GM21528 (cell line): ENCODE results near the gene ANKRD44.

Experiments
- ATAC-seq: cut with Tn5 transposase; IDR thresholded peaks from one replicate; pipeline ENCODE4 v1.9.1; 2021; ENCODE audit warnings: mild to moderate bottlenecking, moderate library complexity; ENCODE audit not compliant: unreplicated experiment, low FRiP score

The ANKRD44 gene

DNA sequence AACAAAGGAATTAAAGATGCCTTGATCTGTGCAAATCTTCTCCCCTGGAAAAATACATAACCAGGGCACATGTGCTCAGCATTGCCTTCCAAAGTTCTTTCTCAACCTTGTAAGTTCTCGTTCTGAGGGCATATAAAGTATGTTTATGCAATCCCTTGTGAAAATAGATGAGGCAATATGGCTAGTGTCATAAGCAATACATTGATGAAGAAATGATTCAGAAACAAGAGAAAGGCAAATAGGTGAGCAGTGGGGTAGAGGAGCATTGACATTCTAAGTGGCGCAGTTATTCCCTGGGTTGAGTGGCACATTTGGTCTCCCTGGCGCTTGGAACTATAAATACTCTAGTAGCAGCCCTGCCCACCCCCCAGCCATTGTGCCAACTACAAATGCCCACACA lies 326.6 kb downstream of the ANKRD44 start:
- no peak for ATAC-seq

DNA sequence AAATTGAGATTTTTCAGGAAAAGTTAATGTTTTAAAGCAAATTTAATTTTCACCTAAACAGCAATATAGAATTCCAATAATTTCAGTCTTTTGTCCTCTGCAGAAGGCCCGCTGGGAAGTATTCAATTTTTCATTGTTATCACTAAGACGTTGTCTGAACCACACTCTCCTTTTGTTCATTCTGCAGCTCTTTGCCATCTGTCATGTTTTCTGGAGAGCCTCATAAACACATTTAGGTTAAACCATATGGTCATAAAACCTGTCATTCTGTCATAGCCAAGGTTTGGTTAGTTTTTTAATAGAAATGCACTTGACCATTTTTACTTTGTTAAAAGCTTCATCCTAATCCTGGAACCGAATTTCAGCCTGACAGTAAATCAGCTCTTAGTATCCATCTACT lies 330.1 kb downstream of the ANKRD44 start:
- no peak for ATAC-seq

DNA sequence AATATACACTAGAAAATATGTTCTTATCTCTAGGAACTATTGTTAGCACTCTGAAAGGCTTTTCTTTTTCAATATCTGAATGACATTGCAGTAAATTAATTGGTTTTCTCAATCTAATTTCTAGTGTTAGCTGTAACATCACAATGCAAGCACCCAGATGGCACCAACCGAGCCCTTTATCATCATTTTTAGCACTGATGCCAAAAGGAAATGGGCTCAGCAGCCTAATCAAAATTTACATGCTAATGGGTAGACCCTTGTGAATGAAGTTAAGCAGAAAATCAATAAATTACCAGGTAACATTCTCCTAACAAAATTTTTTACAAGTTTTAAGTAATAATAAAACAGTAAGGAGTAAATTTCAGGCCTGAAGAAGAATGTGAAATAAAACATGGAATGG lies 330.6 kb downstream of the ANKRD44 start:
- ATAC-seq = no peak

DNA sequence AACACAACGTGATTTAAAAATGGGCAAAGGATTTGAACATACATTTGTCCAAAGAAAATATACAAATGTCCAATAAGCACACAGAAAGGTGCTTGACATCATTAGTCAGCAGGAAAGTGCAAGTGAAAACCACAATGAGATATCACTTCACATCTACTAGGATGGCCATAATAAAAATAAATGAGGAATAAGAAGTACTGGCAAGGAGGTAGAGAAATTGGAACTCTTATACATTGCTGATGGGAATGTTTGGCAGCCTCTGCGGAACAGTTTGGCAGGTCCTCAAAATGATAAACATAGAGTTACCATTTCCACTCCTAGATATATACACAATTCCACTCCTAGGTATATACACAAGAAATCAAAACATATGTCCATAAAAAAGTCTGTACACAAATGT lies 333.1 kb downstream of the ANKRD44 start:
- no peak for ATAC-seq

DNA sequence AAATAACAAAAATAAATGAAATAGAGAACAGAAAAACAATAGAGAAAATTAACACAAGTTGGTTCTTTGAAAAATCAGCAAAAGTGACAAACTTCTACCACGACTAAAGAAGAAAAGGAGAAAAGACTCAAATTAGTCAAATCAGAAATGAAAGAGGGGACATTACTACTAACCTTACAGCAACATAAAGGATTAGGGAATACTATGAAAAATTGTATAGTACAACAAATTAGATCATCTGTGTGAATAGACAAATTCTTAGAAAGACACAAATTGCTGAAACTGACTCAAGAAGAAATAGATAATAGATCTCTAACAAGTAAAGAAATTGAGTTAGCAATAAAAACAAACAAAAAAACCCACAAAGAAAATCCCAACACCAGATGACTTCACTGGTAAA lies 335.6 kb downstream of the ANKRD44 start:
- no peak for ATAC-seq

DNA sequence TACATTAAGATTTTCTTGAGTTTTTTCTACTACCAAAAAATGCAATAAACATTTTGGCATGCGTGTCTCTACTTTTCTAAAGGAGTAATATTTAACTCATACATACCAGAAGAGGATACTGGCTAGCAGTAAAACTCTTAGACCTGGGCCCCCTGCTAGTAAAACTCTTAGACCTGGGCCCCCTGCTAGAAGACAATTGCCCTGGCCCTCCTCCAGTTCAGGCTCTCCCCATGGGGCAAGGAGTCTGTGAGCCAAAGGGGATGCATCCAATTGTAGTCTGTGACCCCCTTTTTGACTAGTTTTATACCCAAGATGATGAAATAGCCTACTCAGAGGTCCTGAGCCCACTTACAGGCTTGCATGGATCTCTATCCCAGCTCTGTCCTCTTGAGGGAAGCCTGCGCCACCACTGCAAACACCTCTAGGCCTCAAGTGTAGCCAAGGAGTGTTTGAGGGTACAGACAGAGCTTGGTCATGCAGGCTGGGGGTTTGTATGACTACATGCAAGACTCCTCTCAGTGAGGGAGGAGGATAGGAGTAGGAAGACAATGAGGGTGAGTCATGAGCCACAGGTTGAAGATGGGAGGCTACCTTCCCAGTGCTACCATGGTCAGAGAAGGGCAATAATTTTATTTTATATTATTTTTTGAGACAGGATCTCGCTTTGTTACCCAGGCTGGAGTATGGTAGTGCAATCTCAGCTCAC lies 338.9 kb downstream of the ANKRD44 start:
- no peak for ATAC-seq

DNA sequence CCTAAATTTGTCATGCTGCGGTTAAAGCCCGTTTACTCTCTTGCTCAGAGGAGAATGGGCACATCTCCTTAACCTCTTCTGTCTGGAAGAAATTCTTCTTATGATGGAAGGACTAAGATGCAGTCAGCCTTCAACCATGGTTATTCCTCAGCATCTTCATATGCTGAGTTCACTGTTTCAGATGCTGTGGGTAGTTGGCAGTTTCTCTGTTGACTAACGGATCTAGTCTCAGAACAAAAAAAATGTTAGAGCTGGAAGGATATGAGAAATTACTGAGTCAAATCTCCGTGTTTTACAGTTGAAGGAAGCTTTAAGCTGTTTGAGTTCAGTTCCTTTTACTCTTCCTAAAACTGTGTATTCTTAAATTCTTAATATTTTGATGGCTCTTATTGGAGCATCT lies 340.5 kb downstream of the ANKRD44 start:
- ATAC-seq = no peak

DNA sequence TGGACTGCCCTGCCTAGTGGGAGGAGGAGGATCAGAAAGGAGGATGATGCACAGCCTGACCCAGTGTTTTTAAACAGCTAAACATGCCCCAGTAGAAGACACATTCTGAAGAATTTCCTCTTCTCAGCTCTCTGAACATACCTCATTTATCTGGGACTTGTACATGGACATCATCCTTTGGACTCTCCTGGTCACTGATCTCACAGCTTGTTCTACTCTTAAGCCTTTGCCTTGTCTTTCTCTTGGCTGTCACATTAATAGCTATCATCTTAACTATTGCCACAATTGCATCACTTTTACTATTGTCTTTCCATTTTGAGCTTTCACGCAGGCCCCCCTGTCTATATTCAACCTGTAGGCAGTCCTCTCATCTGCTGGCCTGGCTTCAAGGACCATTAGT lies 342.1 kb downstream of the ANKRD44 start:
- no peak for ATAC-seq

DNA sequence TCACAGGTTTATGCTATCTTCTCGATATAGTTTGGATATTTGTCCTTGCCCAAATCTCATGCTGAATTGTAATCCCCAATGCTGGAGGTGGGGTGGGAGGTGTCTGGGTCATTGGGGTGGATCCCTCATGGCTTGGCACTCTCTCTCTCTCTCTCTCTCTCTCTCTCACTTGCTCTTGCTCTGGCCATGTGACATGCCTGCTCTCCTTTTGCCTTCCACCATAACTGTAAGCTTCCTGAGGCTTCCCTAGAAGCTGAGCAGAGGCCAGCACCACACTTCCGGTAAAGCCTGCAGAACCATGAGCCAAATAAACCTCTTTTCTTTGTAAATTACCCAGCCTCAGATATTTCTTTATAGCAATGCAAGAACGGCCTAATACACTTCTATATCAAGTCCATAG lies 342.8 kb downstream of the ANKRD44 start:
- no peak for ATAC-seq

DNA sequence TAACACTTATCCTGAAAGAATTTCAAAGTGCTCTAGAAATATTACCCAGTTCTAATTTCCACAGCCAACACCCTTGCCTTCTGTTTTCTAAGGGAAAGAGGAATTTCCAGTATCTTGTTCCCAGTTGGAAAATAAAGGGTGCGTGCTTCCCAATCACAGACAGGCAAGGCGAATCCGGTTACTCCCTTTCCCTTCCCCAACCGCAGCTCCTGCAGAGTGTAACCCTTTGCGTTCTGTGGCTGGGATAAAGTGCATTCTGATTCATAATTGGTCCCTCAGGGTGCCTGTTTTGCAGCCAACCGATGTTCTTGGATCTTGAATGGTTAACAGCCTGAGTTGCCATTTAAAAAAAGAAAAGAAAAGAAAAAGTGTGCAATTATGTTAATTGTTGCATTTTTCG lies 343.5 kb downstream of the ANKRD44 start:
- ATAC-seq = no peak

DNA sequence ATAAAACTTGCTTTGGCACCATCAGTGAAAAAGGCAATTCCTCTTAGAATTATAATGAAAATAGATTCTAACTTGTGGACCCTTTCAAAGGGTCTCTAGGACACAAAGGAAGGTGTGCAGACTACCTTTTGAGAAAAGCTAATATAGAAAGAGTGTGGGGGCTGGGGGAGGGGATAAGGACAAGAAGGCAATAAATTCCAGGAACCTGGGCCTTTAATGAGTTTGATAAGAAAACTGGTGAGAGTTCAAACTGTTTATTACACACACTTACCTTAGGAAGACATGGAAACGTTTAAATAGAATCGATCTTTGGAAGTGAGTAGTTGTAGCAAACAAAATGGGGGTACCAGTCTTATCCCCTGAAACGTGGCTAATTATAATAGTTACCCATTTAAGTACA lies 344.5 kb downstream of the ANKRD44 start:
- no peak for ATAC-seq

DNA sequence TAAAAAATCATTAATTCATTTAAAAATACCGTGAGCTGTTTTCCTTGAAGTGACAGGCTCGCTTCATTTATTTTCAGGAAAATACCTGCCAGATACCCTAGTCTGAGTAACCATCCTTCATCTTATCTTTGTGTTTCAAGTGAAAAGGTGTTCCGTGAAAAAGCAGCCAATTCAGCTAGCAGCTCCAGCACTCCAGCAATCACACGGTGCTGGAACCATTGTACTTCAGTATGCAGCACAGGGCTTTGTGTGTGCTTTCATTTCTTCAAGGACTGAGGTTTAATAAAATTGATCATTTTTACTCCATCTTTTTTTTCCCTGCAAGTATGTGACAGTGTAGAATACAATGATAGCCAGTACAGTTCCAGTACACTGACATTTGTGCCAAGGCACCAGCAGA lies 344.9 kb downstream of the ANKRD44 start:
- ATAC-seq = no peak

DNA sequence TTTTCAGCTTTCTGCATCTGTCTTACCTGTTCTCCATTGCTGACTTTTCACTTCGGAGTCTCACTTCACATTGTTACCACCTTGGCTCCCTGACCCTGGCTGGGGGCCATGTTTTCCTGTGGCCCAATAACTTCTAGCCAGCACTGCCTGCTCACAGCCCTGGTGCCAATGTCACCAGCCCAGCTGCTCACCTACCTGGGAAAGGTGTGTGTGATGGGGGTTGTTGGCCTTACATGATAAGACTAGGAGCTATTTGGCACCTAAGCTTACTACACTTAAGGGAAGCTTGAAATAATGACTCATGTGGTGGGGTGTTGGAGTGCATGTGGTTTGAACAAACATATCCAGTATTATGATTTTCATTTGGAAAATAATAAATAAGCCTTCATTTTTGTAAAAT lies 346.6 kb downstream of the ANKRD44 start:
- ATAC-seq = no peak

DNA sequence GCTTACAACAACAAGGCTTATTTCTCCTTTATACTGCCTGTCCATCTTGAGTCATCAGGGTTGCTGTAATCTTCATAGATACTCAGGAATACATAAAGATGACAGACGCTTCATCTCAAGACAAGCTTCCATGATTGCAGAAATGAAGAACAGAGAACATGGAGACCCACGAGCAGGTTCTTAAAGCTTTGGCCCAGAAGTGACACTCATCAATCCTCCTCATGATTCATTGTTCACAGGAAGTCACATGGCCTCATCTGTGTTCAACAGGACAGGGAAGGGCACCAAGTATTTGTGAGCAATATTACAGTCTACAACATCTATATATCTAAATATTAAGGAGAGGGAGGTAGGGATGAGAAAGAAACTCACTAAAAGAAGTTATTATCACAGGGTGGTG lies 347.5 kb downstream of the ANKRD44 start:
- no peak for ATAC-seq

DNA sequence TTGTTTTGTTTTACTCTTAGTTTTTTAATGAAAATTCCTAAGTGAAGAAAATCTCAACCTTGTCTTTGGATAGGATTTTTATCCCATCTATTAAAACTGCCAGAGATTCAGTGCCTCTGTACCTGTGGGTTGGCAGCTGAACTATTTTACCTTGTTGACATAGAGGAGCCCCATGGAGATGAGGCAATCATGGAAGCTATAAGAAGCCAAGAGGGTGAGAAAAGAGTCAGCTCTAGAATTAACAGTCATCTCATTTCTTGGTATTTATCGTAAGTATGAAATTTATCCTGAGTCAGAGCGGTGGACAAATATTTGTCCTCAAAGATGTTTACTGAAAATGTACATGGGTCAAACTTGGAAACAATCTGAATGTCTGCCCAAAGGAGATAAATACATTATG lies 348.3 kb downstream of the ANKRD44 start:
- ATAC-seq = no peak

DNA sequence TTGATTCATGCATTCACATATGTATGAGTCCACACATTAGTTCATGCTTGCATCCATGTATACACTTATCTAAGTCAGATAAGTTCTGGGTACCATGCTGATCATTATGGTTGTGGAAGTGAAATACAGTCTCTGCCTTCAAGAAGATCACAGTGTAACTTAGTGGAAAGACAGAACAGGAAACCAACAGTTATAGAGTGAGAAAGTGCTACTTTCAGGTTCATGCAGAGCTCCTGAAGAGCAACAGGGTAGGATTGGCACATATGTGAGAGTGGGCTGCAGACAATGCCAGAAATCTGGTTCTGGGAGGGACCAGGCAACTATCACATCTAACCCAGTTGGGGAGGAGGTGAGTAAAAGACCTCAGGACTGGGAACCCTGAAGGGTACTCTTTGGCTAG lies 348.7 kb downstream of the ANKRD44 start:
- peak; percentile 97 for ATAC-seq

DNA sequence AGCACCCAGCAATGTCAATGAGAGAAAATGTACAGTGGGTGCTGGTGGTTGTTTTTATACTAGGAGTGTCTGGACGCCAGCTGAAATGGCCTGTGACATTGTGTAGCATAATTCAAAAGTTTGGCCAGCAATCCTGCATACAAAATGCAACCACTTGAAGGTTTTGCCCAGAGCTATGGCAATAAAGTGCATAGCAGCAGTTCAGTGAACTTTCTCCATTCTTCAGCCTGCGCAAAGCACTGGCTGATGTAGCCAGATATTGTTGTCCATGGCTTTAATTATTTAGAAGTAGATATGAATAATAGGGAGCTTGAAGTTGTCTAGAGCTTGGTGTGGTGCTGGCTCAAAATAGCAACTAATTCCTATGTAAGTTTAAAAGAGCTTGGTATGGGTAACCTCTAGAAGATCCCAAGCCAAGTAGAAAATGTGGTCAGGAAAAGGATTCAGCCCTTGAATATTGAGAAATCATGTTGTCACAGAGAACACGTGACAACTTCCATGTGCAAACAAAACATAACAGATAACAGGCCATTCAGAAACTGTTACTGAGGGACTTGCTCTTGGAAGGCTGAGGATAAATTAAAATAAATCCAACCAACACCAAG lies 350.7 kb downstream of the ANKRD44 start:
- no peak for ATAC-seq

DNA sequence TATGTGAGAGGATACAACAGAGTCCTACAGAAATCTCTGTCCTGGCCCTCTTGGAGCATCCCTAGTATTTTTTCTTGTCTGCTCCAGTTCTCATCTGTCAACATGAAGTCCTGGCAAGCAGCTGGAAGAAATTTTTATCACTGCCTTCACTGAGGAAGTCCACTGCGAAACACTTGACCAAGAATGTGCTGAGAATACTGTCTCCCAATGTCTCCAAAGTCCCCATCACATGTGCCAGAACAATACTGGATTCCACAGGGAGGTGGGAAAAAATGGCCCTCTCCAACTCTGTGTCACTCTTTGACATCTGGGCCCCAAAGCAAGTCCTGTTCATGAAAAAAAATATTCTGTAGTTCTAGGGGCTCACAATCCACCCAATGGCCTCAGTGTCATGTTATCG lies 351.3 kb downstream of the ANKRD44 start:
- no peak for ATAC-seq

DNA sequence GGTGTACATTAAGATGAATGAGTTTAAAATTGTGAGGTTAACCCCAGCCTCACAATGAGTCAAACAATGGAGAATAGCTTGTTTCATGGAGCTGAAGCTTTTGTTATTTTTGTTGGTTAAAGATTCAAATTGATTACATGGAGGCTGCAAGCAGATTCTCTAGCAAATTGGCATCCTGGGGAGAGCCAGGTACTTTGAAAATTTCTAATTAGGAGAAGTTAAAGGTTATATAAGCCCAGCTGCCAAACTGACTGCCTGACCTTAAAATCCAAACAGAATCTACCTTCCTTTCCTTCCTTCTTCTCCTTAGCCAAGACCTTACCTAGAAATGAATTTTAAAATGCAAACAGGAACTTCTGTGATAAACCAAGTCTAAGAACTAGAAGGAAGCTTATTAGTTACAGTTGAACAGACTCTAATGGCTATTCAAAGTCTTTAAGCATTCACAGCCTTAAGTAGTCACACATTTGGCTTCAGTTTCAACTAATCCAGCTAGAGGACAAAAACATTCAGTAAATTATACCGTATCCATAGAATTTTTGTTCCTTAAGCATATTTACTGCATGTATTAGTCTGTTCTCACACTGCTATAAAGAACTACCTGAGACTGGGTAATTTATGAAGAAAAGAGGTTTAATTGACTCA lies 352.6 kb downstream of the ANKRD44 start:
- no peak for ATAC-seq

DNA sequence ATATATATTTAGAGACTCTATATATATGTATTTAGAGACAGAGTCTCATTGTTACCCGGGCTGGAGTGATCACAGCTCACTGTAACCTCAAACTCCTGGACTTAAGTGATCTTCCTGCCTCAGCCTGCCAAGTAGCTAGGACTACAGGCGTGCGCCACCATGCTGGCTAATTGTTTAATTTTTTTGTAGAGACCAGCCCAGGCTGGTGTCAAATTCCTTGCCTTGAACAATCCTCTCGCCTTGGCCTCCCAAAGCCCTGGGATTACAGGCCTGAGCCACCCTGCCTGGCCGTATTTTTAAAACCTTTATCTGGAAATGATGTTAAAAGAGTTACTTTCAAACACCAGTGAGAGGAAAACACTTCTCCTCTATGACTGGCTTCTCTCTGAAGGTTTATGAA lies 353.1 kb downstream of the ANKRD44 start:
- ATAC-seq = no peak

DNA sequence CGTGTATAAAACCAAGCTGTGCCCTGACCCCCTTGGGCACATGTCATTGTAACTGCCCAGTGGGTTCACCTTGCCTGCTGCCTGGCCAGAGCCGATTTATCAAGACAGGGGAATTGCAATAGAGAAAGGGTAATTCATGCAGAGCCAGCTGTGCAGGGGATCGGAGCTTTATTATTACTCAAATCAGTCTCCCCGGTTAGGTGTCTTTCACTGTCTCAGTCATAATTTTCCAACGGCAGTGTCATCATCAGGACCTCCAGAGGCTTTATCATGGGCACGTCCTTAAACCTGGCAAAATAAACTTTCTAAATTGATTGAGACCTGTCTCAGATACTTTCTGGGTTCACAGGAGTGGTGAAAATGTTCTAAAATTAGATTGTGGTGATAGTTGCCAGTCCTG lies 354.5 kb downstream of the ANKRD44 start:
- ATAC-seq = no peak

DNA sequence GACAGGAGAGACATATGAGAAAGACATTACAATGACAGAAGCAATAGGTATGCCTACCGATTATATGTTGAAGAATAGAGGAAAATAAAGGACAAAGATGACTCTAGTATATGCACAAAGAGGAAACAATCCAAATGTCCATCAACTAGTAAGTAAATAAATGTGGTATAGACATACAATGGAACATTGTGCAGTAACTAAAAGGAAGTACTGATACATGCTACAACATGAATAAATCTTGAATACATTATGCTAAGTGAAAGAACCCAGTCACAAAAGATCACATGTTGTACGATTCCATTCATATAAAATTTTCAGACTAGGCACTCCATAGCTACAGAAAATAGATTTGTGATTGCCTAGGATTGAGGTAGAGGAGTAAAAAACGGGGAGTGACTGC lies 355.5 kb downstream of the ANKRD44 start:
- ATAC-seq = no peak
